Islet of Langerhans (tissue), 1 donor: ENCODE results near the gene TTC31.
"Not testable (repeated sequence)": the region's sequence is repeated elsewhere in the genome, so short reads cannot be mapped to it uniquely, and the experiment has no call there.

Experiments
- FAIRE-seq: peaks from one replicate; lab custom pipeline; 2011; peaks lifted over from hg19 to GRCh38; lab: Jason Lieb, UNC

The TTC31 gene

DNA sequence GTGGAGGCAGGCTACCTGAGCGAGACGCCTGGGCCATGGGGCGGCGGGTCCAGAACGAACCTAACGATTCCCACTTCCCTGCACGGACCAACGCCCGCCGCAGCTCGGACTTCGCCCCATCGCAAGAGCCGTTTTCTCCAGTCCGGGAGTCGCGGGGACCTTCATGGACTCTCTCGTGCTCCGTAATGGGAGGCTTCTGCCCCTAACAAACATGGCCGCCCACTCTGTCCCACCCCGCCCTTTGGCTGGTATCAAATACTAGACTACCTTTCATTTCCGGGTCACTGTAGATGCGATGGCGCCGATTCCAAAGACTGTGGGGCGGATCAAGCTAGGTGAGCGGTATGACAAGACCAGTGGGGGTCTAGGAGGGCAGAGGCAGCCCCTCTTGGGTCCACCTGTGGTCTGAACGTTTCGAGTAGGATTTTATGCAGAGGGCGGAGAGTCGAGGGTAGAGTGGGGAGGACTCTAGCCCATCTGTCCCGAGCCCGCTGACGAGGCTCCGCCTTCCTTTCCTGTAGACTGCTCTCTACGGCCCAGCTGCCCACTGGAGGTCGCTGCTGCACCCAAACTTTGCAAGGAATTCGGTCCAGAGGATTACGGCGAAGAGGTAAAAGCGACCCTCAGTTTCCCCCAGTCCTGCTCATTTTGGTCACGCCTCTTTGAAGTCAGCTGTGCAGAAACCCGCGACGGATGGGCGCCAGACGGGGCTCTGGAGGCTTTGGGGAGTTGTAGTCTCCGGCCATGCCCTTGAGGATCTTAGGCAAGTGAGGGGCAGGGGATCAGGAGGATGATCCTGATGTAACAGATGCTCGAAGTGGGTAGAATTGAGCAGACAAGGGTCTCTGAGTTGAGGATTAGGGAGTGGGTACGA is at the start of gene TTC31, which contains the start of gene CCDC142:
Gene TTC31, plus strand, starts transcription at position 281 of the 874 bp plus-strand sequence. Its CDS starts 15 bp downstream, at position 296.
Gene CCDC142, minus strand, starts transcription at position 198 of the 874 bp plus-strand sequence. Its CDS starts 161 bp downstream, at position 37.
- FAIRE-seq, result no peak

DNA sequence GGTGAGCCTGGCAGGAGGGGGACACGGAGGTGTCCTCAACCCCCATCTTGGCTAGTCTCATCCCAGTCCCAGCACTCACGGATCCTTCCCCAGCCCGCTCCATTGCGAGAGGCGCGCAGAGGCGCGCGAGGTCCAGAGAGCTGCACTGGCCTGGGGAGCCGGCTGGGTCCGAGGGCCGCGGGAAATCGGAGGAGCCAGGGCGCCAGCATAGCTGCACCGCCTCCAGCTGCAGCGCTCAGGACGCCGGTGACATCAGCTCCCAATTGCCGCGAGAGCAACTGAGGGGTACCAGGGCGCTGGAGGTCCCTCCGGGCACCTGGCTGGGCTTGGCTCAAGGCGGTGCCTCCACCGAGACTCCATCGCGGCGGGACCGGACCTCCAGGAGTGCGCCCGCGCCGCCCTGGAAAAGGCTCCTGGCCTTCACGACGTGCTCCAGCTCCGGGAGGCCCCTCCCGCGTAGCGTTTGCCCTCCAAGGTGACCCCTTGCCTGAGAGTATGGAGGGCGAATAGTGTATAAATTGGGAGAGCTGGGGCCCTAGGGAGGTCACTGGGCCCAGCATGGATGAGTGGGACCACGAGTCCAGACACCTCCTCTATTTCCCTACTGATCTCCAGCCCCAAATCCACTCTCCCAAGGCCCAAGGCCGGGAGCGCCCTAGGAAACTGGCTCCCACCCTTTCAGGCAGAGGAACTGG is 46.6 kb upstream of the TTC31 start:
- no peak for FAIRE-seq

DNA sequence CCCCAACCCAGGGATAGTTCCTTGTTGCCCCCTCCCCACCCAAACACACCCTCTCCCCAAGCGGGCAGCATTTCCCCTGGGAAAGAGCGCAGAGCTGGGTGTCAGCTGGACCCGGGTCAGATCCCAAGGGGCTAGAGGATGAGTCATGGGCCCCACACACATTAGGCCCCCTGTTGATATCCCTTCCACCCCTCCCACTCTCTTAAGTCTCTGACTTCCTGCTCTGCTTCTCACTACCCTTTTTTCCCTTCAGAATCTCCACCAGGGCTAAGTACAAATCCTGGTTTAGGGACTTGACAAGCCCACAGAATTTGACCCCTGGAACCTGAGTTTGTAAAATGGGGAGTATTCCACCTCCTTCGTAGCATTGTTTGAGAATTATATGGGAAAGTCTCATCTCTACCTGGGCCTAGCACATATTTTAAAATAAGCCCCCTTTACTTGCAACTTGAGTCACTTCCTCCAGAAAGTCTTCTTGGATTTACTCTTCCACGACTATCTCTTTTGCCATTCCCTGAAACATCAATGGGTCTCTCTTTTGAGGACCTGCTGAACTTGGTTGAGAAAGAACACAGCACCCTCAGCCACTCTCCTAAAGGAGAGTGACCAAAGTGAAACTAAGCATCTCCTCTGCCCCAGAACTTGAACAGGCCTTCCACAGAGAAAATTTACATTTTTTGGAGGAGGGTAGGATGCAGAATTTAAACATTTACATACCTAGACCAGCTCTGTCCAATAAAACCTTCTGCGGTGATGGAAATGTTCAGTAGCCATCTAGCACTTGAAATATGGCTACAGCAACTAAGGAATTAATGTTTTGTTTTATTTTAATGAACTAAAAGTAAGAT is 45.8 kb upstream of the TTC31 start:
- no peak for FAIRE-seq

DNA sequence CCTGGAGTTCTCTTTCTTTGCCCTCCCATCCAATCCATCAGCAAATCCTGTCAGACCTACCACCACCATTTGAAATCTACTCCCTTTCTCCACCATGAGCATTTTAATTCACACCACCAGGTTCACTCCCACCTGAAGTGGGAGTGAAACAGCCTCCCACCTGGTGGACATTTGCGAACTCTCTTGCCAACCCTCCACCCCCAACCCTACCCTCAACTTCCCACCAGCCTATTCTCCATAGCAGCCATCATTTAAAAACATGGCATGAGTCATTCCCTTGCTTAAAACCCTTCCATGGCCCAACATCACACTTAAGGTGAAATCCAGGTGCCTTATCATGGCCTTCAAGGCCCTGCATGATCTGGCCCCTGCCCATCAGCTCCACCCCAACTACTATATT is 44.6 kb upstream of the TTC31 start:
- no peak for FAIRE-seq

DNA sequence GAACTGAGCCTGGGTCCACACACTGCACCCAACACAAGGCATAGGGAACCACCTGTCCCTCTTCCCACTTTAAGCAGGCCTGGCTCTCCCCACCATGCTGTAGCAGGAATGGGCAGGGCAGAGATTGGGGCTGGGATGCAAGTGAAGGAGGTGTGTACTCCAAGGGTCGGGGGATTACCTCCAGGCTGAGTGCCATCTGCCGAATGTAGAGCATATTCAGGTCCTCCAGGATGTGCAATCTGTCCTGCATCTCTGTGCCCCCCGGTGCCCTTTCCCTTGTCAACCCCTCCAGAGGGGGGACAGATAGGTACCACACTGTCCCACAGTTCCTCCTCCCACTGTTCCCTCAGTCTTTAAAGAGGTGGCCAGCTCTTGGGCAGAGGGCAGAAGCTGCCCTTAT is 43.5 kb upstream of the TTC31 start:
- no peak for FAIRE-seq

DNA sequence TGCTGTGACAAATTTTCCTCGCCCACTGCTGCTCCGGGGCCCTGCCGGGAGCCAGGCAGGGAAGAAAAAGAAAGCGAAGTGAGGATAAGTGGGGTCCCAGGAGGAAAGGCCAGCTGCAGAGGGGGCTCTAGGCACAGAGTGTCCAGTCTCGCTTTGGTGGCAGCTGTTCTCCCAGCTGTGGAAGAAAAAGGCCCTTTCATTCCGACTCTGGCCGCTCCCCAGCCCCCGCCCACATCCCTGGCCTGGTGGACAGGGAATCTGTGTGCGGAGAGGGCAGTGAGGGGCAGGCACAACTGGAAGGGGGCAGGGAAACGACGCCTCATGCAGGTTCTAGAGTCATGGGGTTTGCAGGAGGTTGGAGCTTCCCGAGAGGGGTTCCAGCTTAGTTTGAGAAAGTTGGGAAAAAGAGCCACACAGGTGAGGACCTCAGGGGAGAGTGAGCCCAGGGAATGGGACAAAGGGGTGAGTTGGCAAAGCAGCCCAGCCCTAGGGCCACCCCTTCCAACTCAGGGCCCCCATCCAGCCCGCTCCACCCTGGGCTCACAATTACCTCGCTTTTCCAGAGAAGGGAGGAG is 43.0 kb upstream of the TTC31 start:
- FAIRE-seq, result no peak

DNA sequence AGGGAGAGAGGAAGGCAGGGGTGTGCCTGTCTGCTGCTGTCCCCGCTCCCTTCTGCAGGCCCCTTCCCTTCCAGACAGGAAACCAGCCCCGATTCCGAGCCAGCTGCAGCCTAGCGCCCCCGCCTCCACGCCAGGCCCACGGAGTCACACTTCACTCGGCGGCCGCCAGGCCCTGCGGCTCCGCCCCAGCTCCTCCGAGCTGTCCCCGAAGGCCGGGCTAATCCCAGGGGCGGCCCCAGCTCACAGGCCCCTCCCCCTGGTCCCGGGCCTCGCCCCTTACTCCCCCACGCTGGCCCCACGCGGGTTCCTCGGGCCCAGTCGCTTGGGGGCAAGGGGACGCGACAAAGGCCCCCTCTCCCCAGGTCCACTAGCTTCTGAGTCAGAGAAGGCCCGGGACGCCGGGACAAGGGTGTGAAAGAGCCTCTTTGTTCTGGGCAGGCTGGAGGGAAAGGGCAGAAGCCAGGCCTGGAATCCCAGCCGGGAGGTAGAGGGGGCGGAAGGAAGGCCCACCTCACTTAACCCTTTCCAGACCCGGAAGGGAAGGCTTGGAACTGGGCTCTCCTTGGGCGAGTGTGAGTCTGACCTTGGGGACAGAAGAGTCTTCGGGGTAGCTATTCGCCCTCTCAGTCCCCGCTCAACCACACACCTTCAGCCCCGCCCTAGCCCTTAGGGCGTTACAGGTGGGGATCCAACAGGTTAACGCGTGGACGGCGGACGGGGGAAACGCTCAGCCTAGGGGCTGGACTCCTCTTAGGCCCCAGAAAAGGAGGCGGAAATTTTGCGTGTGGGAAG is 42.3 kb upstream of the TTC31 start:
- FAIRE-seq, result no peak

DNA sequence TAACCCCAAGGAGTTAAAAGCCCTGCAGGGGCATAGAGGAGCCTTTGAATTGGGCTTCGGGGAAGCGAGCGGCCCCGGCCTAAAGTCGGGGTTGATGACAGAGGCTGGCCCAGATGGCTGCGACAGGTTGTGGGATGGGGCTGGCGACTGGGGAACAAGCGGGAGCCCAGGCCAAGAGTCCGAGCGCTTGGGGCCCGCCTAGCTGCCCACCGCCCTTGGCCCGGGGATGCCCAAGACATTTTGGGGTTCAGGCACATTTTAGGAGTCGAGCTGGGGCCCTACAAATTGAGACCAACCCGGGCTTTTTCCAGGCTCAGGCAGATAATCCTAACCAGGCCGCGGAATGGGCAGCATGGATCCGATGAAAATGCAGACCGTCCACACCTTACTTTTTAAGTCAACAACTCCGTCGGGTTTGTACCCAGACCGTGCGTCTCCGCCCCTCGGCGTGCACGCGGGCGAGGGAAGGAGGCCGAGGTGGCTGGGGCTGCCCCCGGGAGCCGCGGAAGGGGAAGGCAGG is 41.7 kb upstream of the TTC31 start:
- no peak for FAIRE-seq

DNA sequence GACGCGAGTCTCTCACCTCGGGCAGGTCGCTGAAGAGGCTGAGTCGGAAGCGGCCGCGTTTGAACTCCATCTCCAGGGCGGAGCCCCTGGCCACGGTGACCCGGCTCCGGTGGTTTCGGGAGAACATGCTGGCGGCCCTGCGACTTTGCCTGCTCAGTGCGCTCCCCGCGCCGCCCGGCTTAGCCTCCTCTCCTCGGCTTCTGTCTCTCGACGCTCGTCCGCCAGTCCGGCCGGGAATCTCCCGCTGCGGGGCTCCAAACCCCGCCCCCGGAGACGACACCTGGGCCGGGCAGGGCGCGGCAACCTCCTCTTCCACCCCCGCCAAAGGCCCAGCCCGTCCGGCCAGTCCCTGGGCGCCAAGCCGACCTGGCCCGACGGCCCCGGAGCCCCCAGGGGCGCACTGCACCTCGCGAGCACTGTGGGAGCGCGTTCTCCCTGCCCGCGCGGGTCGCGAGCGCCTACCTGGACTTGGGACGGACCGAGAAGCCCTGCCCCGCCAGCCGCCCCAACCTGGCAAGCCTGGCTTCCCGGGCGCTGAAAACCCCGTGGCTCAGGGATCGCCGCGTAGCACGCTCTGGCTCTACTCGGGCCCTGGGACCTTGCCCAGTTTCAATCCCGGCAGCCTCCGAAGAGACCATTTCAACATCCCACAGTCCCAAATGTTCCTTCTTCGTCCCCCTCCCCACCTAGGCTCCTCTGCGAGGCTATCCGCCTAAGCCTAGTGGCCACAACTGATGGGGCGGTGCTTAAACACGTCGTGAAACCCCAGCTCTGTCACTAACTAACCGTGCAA is 41.0 kb upstream of the TTC31 start, which contains the start of gene RTKN:
Gene RTKN, minus strand, starts transcription at position 248 of the 793 bp plus-strand sequence. Its CDS starts 121 bp downstream, at position 127.
- peak; percentile 82 for FAIRE-seq

DNA sequence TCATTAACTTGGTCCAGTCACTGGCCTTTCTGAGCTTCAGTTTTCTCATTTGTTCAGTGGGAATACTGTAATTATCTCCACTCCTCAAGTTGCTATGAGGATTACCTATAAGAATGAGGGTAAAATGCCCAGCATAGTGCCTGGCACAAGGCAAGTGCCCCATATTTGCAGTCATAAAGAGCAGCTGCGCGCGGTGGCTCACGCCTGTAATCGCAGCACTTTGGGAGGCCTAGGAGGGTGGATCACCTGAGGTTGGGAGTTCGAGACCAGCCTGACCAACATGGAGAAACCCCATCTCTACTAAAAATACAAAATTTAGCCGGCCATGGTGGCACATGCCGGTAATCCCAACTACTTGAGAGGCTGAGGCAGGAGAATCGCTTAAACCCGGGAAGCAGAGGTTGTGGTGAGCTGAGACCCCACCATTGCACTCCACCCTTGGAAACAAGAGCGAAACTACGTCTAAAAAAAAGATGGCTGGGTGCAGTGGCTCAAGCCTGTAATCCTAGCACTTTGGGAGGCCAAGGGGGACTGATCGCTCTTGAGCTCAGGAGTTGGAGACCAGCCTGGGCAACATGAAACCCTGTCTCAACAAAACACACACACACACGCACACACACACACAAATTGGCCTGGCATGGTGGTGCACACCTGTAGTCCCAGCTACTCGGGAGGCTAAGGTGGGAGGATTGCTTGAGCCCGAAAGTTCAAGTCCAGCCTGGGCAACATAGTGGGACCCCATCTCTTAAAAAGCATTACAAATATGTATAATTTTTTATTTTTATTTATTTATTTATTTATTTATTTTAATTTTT is 40.2 kb upstream of the TTC31 start:
- not testable (repeated sequence) for FAIRE-seq

DNA sequence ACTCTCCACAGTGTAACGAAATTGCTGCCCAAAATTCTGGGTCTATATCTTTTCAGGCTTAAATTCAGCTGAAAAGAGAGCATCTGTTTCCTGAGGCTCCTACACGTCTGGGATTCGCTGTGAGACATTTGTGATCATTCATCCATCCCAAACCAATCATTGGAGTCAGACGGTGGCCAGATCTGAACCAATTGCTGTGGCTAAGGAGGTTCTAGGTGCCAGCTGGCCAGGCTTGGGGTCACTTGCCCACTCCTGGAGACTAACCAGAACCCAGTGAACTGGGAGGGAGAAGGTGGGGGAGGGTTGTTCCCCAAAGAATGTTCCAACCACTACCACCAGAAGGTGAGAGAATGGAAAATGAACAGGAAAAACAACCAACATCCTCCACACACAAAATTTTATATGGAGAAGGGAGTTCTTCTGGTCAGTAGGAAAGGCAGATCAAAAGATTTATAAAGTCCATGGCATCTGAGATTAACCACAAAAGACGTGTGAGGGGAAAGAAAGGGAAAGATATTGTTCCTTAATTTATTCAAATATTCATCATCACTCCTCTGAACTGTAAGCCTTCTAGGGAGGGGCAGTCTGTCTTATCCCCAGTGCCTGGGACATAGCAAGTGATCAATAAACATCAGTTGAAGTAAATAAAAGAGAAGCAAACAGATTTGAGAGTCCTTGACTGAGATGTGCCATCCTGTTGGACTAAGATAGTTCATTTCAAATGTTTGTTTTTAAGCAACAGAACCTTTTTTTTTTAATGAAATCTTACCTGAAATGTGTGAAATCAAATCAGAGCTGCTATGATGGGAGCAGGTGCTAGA is 38.2 kb upstream of the TTC31 start:
- FAIRE-seq, result no peak

DNA sequence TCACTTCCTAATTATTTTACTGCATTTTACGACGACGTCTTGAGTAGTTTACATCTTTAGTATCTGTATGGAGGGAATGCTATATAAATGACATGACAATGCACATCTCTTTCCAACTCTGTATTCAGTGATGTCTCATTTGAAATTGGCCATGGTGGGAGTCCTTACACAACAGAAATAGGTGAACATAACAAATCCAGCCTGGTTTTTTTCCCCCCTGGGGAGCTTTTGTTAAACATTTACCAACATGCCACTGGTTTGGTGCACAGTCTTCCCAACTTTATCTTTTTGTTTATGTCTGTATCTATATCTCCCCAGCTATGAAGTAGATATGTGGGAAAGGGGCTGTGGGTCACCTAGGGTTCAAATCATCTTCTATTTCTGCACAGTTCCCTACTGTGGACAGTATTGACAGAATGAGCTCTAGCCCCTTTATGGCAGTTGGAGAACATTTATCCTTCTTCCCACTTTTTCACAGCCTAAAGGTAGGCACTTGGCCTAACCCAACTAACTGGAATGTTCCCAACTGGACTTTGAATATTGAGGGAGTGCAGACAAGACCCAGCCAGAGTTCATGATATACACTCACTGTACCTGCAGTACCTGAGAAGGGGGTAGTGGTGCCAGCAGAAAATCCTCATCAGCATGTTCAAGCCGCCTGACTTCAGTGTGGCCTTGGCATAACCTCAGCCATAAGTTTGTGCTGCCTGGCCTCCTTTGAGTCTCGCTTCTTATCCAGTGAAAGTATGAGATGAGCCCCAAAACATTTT is 35.5 kb upstream of the TTC31 start:
- no peak for FAIRE-seq

DNA sequence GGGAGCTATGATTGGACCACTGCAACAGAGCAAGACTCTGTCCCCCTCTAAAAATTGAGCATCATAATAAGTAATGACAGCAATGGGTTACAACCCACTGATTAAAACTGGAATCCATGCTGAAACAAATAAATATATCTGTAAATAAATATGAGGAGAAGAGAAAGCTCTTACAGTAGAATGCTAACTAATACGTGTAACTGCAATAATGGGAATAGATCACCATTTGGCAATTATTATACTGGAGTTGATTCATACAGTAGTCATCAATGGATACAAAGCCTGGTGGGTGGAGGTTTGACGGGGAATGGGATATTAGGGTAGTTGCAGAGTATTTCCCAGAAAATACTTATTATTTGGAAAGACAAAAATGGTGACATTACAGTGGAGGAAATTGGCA is 34.1 kb upstream of the TTC31 start:
- no peak for FAIRE-seq

DNA sequence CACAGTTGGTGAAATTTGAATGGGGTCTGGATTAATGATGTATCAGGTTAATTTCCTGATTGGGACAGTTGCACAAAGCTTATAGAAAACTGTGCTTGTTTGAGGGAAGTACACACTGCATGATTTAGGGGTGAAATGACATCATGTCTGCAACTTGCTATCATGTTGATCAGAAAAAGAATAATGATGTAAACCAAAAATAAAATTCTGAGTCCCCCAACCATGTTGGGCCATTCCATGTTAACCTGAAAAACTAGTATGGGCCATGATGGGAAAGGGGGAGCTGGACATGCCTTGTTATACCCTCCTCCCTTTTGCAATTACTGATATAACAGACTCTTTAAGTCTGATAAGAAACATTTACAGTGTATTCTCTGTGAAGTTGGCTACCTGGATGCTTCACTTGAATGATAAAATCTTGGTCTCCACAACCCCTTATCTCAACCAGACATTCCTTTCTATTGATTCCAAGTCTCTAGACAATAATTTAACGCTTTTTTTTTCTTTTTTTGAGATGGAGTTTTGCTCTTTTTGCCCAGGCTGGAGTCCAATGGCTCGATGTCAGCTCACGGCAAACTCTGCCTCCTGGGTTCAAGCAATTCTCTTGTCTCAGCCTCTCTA is 32.2 kb upstream of the TTC31 start:
- no peak for FAIRE-seq

DNA sequence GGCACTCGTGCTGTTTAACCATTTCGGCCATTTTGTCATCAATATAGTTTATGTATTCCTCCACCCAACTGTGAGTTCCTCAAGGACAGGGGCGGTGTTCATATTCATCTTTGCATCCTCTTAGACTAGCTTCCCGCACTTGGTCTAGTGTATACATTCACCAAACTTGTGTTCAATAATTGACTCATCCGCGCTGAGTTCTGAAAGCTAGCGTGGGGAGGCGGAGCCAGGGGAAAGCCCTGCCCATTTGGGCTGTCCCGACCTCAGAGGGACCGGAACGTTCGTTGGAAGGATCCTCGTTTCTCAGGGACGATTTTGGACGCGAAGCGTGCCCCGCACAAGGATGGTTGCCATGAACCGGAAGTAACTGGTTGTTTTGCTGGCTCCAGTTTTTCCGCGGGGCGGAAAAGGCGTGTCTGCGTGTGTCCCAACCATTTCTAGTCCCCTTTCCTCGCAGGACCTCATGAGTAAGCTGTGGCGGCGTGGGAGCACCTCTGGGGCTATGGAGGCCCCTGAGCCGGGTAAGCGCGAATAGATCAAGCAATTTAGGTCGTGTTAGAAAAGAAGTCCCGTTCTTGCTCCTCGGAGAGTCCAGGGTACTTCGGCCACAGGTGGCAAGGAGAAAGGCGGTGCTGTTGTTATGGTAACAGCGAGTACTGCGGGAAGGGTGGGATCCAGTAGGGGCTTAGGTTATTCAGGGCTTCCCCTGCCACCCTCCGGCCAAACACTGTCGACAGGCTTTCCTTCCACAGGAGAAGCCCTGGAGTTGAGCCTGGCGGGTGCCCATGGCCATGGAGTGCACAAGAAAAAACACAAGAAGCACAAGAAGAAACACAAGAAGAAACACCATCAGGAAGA is 28.0 kb upstream of the TTC31 start, which contains the start of gene INO80B:
Gene INO80B, plus strand, starts transcription at position 434 of the 858 bp plus-strand sequence. Its CDS starts 30 bp downstream, at position 464.
- FAIRE-seq, result peak; percentile 91

DNA sequence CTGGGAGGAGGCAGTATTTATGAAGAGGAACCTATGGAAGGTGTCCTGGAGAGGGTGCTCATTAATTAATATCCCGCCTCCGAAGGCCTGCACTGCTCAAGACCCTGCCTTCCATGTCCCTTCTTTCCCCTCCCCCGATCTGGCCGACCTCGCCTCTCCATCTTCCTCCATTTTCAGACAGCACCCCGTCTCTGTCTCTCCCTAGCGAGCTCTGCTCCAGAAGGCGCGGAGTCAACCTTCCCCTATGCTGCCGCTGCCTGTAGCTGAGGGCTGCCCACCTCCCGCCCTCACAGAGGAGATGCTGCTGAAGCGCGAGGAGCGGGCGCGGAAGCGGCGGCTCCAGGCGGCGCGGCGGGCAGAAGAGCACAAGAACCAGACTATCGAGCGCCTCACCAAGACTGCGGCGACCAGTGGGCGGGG is 25.7 kb upstream of the TTC31 start:
- FAIRE-seq, result no peak
